Neural progenitor cell (in vitro differentiated cells): ENCODE results near the gene GLMN. TPM values are rescaled to one million over a fixed set of nuclear protein-coding genes. Genes with fewer than 3 reads are reported as not detected.
"Not testable (repeated sequence)": the region's sequence is repeated elsewhere in the genome, so short reads cannot be mapped to it uniquely, and the experiment has no call there.

Experiments used
- DNase-seq: peaks from one replicate; pipeline ENCODE4 v3.0.0-alpha.2; 2016; ENCODE audit warnings: low spot score
- H2AFZ ChIP-seq: fragments of 200-600 bp; sonication (generic); replicated peaks from 2 replicates; pipeline ENCODE4 v1.6.1; 2016; ENCODE audit warnings: antibody characterized with exemption
- H3F3A ChIP-seq: fragments of 200-600 bp; sonication (generic); 2 replicates; pipeline ENCODE4 v1.6.1; 2016; ENCODE audit warnings: antibody characterized with exemption, low read depth
- H3K27ac ChIP-seq: fragments of 200-600 bp; sonication (generic); 2 replicates; pipeline ENCODE4 v1.5.1; 2016; ENCODE audit warnings: mild to moderate bottlenecking
- H3K27me3 ChIP-seq: fragments of 200-600 bp; sonication (generic); 2 replicates; pipeline ENCODE4 v1.6.1; 2016; ENCODE audit warnings: mild to moderate bottlenecking, moderate library complexity
- H3K36me3 ChIP-seq: fragments of 200-600 bp; sonication (generic); 2 replicates; pipeline ENCODE4 v1.5.1; 2016
- H3K4me1 ChIP-seq: fragments of 200-600 bp; sonication (generic); 2 replicates; pipeline ENCODE4 v1.6.1; 2016; ENCODE audit warnings: mixed run types
- H3K4me2 ChIP-seq: fragments of 200-600 bp; sonication (generic); 2 replicates; pipeline ENCODE4 v1.6.1; 2016
- H3K4me3 ChIP-seq: fragments of 200-600 bp; sonication (generic); 2 replicates; pipeline ENCODE4 v1.5.1; 2016
- H3K79me2 ChIP-seq: fragments of 200-600 bp; sonication (generic); 2 replicates; pipeline ENCODE4 v1.6.1; 2016; ENCODE audit warnings: low read depth
- H3K9ac ChIP-seq: fragments of 200-600 bp; sonication (generic); 2 replicates; pipeline ENCODE4 v1.6.1; 2016
- H3K9me3 ChIP-seq: fragments of 200-600 bp; sonication (generic); 2 replicates; pipeline ENCODE4 v1.5.1; 2016; ENCODE audit warnings: low read depth
- H4K20me1 ChIP-seq: fragments of 200-600 bp; sonication (generic); 2 replicates; pipeline ENCODE4 v1.6.1; 2016; ENCODE audit warnings: low read depth
- H3K27ac Mint-ChIP-seq: 3 replicates; pipeline ENCODE4 v1.8.0; 2021; ENCODE audit warnings: mixed read lengths
- H3K27me3 Mint-ChIP-seq: 2 replicates; pipeline ENCODE4 v1.8.0; 2022; ENCODE audit warnings: low read depth, mild to moderate bottlenecking, inconsistent platforms, moderate library complexity, mixed read lengths; ENCODE audit not compliant: insufficient read depth
- H3K36me3 Mint-ChIP-seq: 3 replicates; pipeline ENCODE4 v1.8.0; 2021; ENCODE audit warnings: mixed read lengths
- H3K4me1 Mint-ChIP-seq: 3 replicates; pipeline ENCODE4 v1.8.0; 2021; ENCODE audit warnings: mixed read lengths
- H3K4me3 Mint-ChIP-seq: 3 replicates; pipeline ENCODE4 v1.8.0; 2021; ENCODE audit warnings: mild to moderate bottlenecking, moderate library complexity, mixed read lengths
- H3K9me3 Mint-ChIP-seq: 3 replicates; pipeline ENCODE4 v1.8.0; 2020; ENCODE audit warnings: mixed read lengths
- CTCF ChIP-seq: fragments of 200-600 bp; sonication (generic); IDR thresholded peaks from 2 replicates; pipeline ENCODE4 v1.5.1; 2017; ENCODE audit warnings: antibody characterized with exemption, mild to moderate bottlenecking
- EZH2 ChIP-seq: fragments of 200-600 bp; sonication (generic); IDR thresholded peaks from 2 replicates; pipeline ENCODE4 v1.6.1; 2017; ENCODE audit warnings: antibody characterized with exemption, mild to moderate bottlenecking, moderate library complexity
- EZH2phosphoT487 ChIP-seq: fragments of 200-600 bp; sonication (generic); IDR thresholded peaks from 2 replicates; pipeline ENCODE4 v1.6.1; 2017; ENCODE audit warnings: antibody characterized with exemption
- total RNA-seq: library from RNA; depleted of rRNA; stranded (reverse); fragments of >200 nt; gene quantifications from 2 replicates; pipeline ENCODE4 v1.2.3, GENCODE V29; 2015; ENCODE audit warnings: low replicate concordance

GLMN gene
- total RNA-seq, 1 donor from 2014 or later, result 44.4 TPM

DNA sequence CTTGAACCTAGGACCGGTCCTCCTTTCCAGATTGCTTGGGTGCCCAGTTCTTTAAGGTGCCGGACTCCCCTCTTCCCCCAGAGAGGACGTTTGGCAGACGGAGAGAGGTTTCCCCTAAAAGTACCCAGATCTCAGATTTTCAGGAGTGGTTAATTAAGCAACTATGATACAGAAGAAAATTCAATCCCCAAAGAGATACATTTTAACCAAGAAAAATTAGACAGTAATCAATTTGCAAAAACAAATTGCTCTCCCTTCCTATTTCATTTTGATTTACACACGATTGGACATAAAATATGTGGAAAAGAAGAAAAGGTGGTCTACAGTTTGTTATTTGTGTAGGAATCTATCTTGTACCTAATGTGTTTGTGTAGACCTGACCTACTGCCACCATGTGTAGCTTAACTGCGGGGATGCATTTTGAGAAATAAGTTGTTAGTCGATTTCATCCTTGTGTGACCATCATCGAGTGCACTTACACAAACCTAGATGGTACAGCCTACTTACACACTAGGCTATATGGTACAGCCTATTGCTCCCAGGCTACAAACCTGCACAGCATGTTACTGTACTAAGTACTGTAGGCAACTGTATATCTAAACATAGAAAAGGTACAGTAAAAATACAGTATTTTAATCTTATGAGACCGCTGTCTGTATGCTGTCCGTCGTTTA is 827 bp upstream of the GLMN start:
- H3K79me2 ChIP-seq, result peaks cover 52% of the 10 kb centered on the region
- H3K36me3 ChIP-seq, result peaks cover 17% of the 10 kb centered on the region
- no peaks in the 10 kb centered on the region for H3K27me3 ChIP-seq
- H4K20me1 ChIP-seq, result peaks cover 4% of the 10 kb centered on the region
- peaks cover 11% of the 10 kb centered on the region for H3F3A ChIP-seq
- H2AFZ ChIP-seq, result peak overlapping the region; percentile 92
- TF ChIP-seq EZH2, result no peak
- Mint-ChIP-seq H3K36me3 (peaks cover 18% of the 10 kb centered on the region), H3K4me3 (peak overlapping the region; percentile 98), H3K27me3 (peaks cover 5% of the 10 kb centered on the region), H3K9me3 (no peaks in the 10 kb centered on the region), H3K27ac (peak overlapping the region; percentile 96), H3K4me1 (peaks cover 22% of the 10 kb centered on the region)
- H3K4me1 ChIP-seq, result peaks cover 19% of the 10 kb centered on the region
- peak overlapping the region; percentile 83 for H3K4me3 ChIP-seq
- H3K9ac ChIP-seq, result peak overlapping the region; percentile 73
- no peak overlapping the region for H3K27ac ChIP-seq
- H3K9me3 ChIP-seq, result no peaks in the 10 kb centered on the region
- no peak for DNase-seq
- peak overlapping the region; percentile 89 for H3K4me2 ChIP-seq

DNA sequence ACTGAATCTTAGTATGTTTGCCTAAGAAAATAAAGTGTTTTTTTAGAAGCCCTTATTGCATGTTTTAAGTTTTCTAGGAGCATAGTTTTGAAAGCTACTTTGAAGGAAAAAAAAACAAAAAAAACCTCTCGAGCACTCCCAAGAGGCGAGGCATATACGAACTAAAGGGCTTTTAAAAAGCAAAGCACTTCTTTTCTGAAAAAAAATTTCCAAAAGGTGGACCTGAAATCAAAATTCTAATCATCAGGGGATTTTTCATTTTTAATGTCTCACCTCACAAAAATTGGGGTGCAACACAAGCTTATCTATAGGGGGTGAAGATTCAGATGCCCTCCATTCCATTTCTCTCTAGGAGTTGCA is 594 bp downstream of the GLMN start:
- H3K4me3 Mint-ChIP-seq, result peak overlapping the region; percentile 98
- H3K27ac ChIP-seq, result peak overlapping the region; percentile 65
- H2AFZ ChIP-seq, result peak overlapping the region; percentile 92

GRCh38 chr1:92291372-92291999 is 7.3 kb downstream of the GLMN start:
- peaks cover 27% of the 10 kb centered on the region for H3K36me3 Mint-ChIP-seq
- Histone ChIP-seq H3K4me1 (no peaks in the 10 kb centered on the region), H4K20me1 (no peaks in the 10 kb centered on the region), H3K27ac (no peak overlapping the region), H3K9ac (no peak overlapping the region), H3K4me2 (no peak overlapping the region), H3K9me3 (no peaks in the 10 kb centered on the region), H3K27me3 (no peaks in the 10 kb centered on the region), H3F3A (peaks cover 5% of the 10 kb centered on the region), H3K36me3 (peaks cover 19% of the 10 kb centered on the region), H3K79me2 (peaks cover 12% of the 10 kb centered on the region), H2AFZ (no peak overlapping the region), H3K4me3 (no peak overlapping the region)
- TF ChIP-seq CTCF, result peak; percentile 76
- no peak for TF ChIP-seq EZH2phosphoT487
- no peak overlapping the region for H3K27ac Mint-ChIP-seq
- no peak overlapping the region for H3K4me3 Mint-ChIP-seq
- H3K4me1 Mint-ChIP-seq, result no peaks in the 10 kb centered on the region
- DNase-seq, result peak; percentile 64
- no peaks in the 10 kb centered on the region for H3K9me3 Mint-ChIP-seq
- peaks cover 2% of the 10 kb centered on the region for H3K27me3 Mint-ChIP-seq

More for the DNA sequence above, 594 bp downstream of the GLMN start:
- Histone ChIP-seq H3K4me1 (peaks cover 19% of the 10 kb centered on the region), H3K4me3 (peak overlapping the region; percentile 83), H3K36me3 (peaks cover 17% of the 10 kb centered on the region), H4K20me1 (peaks cover 4% of the 10 kb centered on the region), H3K27me3 (no peaks in the 10 kb centered on the region), H3K79me2 (peaks cover 60% of the 10 kb centered on the region), H3K9ac (peak overlapping the region; percentile 73), H3K9me3 (no peaks in the 10 kb centered on the region), H3K4me2 (peak overlapping the region; percentile 89), H3F3A (peaks cover 11% of the 10 kb centered on the region)
- H3K4me1 Mint-ChIP-seq, result peaks cover 22% of the 10 kb centered on the region
- peaks cover 5% of the 10 kb centered on the region for H3K27me3 Mint-ChIP-seq
- no peaks in the 10 kb centered on the region for H3K9me3 Mint-ChIP-seq
- no peak for TF ChIP-seq EZH2
- no peak for TF ChIP-seq CTCF
- TF ChIP-seq EZH2phosphoT487, result no peak
- peaks cover 18% of the 10 kb centered on the region for H3K36me3 Mint-ChIP-seq
- no peak for DNase-seq
- peak overlapping the region; percentile 96 for H3K27ac Mint-ChIP-seq

- H3K4me3 ChIP-seq, H3K4me1 ChIP-seq, H3K4me1 Mint-ChIP-seq, H2AFZ ChIP-seq, H3K27ac ChIP-seq, H3K9ac ChIP-seq, H4K20me1 ChIP-seq, H3F3A ChIP-seq, H3K4me2 ChIP-seq, H3K27ac Mint-ChIP-seq, H3K9me3 ChIP-seq, DNase-seq, H3K27me3 Mint-ChIP-seq, H3K9me3 Mint-ChIP-seq, H3K36me3 ChIP-seq, H3K27me3 ChIP-seq, H3K4me3 Mint-ChIP-seq: not testable (repeated sequence)
- H3K36me3 Mint-ChIP-seq, result peaks cover 62% of the 10 kb centered on the region
- peaks cover 26% of the 10 kb centered on the region for H3K79me2 ChIP-seq
Observed at GRCh38 chr1:92281411-92281810, 17.4 kb downstream of the GLMN start.

- not testable (repeated sequence) for H3K4me1 ChIP-seq, H3K27ac Mint-ChIP-seq, H3K27ac ChIP-seq, H3K27me3 ChIP-seq, H3F3A ChIP-seq, H3K4me3 Mint-ChIP-seq, H3K4me3 ChIP-seq, H3K4me2 ChIP-seq, H2AFZ ChIP-seq, H3K9ac ChIP-seq, H3K9me3 ChIP-seq, H4K20me1 ChIP-seq, H3K4me1 Mint-ChIP-seq, H3K27me3 Mint-ChIP-seq, H3K9me3 Mint-ChIP-seq, H3K36me3 ChIP-seq
- H3K36me3 Mint-ChIP-seq, result peaks cover 62% of the 10 kb centered on the region
- peaks cover 26% of the 10 kb centered on the region for H3K79me2 ChIP-seq
- peak; percentile 47 for DNase-seq
Observed at GRCh38 chr1:92279781-92280180, 19.0 kb downstream of the GLMN start.
